IMR-90 (cell line): ENCODE measurements around the gene GPR21. TPM values are rescaled to one million over a fixed set of nuclear protein-coding genes. Genes with fewer than 3 reads are reported as not detected.

Source experiments
- ATAC-seq: fragments of 200-7000 bp; cut with Tn5 transposase; 2 replicates; pipeline ENCODE4 v1.9.1; 2020; ENCODE audit warnings: low read depth, mild to moderate bottlenecking, moderate library complexity
- BruUV-seq: library from RNA; stranded (reverse); fragments of 400-500 nt; replicated peaks from 2 replicates; lab custom pipeline; 2021; lab: Mats Ljungman, UMichigan
- CTCF ChIA-PET: fragments of 300-600 bp; formaldehyde crosslinking; extraction: SDS; loops from one replicate; lab custom pipeline; 2021; ENCODE audit warnings: antibody characterized with exemption; lab: Yijun Ruan, JAX
- POLR2A ChIA-PET: fragments of 300-600 bp; sonication (Branson Sonifier 250); formaldehyde crosslinking; loops from one replicate; lab custom pipeline; 2022; ENCODE audit warnings: antibody characterized with exemption; ENCODE audit not compliant: unreplicated experiment; lab: Charles Lee
- DNase-seq: peaks from one replicate; pipeline ENCODE4 v3.0.0; 2013
- H2AFZ ChIP-seq: replicated peaks from 2 replicates; pipeline ENCODE3; 2013; ENCODE audit warnings: low read length, mild to moderate bottlenecking; ENCODE audit not compliant: poor library complexity
- H2AK5ac ChIP-seq: 2 replicates; pipeline ENCODE4 v1.6.1; 2013; ENCODE audit warnings: low read depth, low read length, inconsistent platforms
- H2AK9ac ChIP-seq: replicated peaks from 2 replicates; pipeline ENCODE3; 2013; ENCODE audit warnings: mild to moderate bottlenecking, low read depth, low read length, moderate library complexity; ENCODE audit not compliant: poor library complexity
- H2BK120ac ChIP-seq: 2 replicates; pipeline ENCODE4 v1.6.1; 2013; ENCODE audit warnings: low read depth, low read length, inconsistent platforms
- H2BK15ac ChIP-seq: 3 replicates; pipeline ENCODE4 v1.6.1; 2013; ENCODE audit warnings: low read depth, low read length, inconsistent platforms
- H2BK20ac ChIP-seq: 2 replicates; pipeline ENCODE4 v1.6.1; 2013; ENCODE audit warnings: low read depth, mild to moderate bottlenecking, inconsistent platforms, low read length, moderate library complexity
- H2BK5ac ChIP-seq: 2 replicates; pipeline ENCODE4 v1.6.1; 2013; ENCODE audit warnings: mild to moderate bottlenecking, low read depth, low read length, inconsistent platforms; ENCODE audit not compliant: poor library complexity, severe bottlenecking
- H3K14ac ChIP-seq: replicated peaks from 2 replicates; pipeline ENCODE4 v1.6.1; 2013; ENCODE audit warnings: low read depth, low read length, inconsistent platforms
- H3K18ac ChIP-seq: 2 replicates; pipeline ENCODE4 v1.6.1; 2013; ENCODE audit warnings: low read depth, low read length, control low read depth
- H3K23ac ChIP-seq: 2 replicates; pipeline ENCODE4 v1.6.1; 2013; ENCODE audit warnings: low read depth, low read length, inconsistent platforms
- H3K27ac ChIP-seq: 2 replicates; pipeline ENCODE4 v1.5.1; 2013; ENCODE audit warnings: mild to moderate bottlenecking, control low read depth, low read length; ENCODE audit not compliant: insufficient read depth
- H3K27me3 ChIP-seq: 2 replicates; pipeline ENCODE4 v1.6.1; 2013; ENCODE audit warnings: low read length; ENCODE audit not compliant: control insufficient read depth, insufficient read depth
- H3K36me3 ChIP-seq: 2 replicates; pipeline ENCODE4 v1.6.1; 2013; ENCODE audit warnings: low read length, mixed read lengths; ENCODE audit not compliant: control insufficient read depth, insufficient read depth
- H3K4ac ChIP-seq: 2 replicates; pipeline ENCODE4 v1.6.1; 2013; ENCODE audit warnings: low read depth, low read length, inconsistent platforms
- H3K4me1 ChIP-seq: 2 replicates; pipeline ENCODE4 v1.6.1; 2013; ENCODE audit warnings: low read length, mixed read lengths; ENCODE audit not compliant: control insufficient read depth, insufficient read depth
- H3K4me2 ChIP-seq: 2 replicates; pipeline ENCODE4 v1.6.1; 2013; ENCODE audit warnings: low read depth, mild to moderate bottlenecking, control low read depth, low read length, moderate library complexity
- H3K4me3 ChIP-seq: 2 replicates; pipeline ENCODE4 v1.5.1; 2013; ENCODE audit warnings: low read depth, mild to moderate bottlenecking, control low read depth, low read length, moderate library complexity; ENCODE audit not compliant: insufficient read depth
- H3K56ac ChIP-seq: 2 replicates; pipeline ENCODE4 v1.6.1; 2013; ENCODE audit warnings: low read length, inconsistent platforms; ENCODE audit not compliant: insufficient read depth; ENCODE audit errors: extremely low read depth
- H3K79me1 ChIP-seq, 2 experiments: 2 replicates each; pipeline ENCODE4 v1.6.1; 2013; ENCODE audit warnings: low read length in 2 of 2, inconsistent platforms in 1 of 2, low read depth in 1 of 2
- H3K9ac ChIP-seq: 2 replicates; pipeline ENCODE4 v1.6.1; 2013; ENCODE audit warnings: low read depth, low read length, control low read depth
- H3K9me1 ChIP-seq: 2 replicates; pipeline ENCODE4 v1.6.1; 2013; ENCODE audit warnings: low read length, inconsistent platforms; ENCODE audit not compliant: insufficient read depth
- H3K9me3 ChIP-seq: 2 replicates; pipeline ENCODE4 v1.6.1; 2013; ENCODE audit warnings: low read length; ENCODE audit not compliant: control insufficient read depth, insufficient read depth
- H4K20me1 ChIP-seq: 2 replicates; pipeline ENCODE4 v1.6.1; 2013; ENCODE audit warnings: low read length, inconsistent platforms; ENCODE audit not compliant: insufficient read depth
- H4K5ac ChIP-seq: 2 replicates; pipeline ENCODE4 v1.6.1; 2013; ENCODE audit warnings: mild to moderate bottlenecking, low read depth, low read length, control low read depth
- H4K8ac ChIP-seq, 2 experiments: 2 replicates each; pipeline ENCODE4 v1.6.1; 2013; ENCODE audit warnings: low read depth in 2 of 2, low read length in 2 of 2, control low read depth in 1 of 2, inconsistent platforms in 1 of 2
- H4K91ac ChIP-seq: 2 replicates; pipeline ENCODE4 v1.6.1; 2013; ENCODE audit warnings: low read depth, low read length, inconsistent platforms; ENCODE audit not compliant: insufficient read depth
- BHLHE40 ChIP-seq: fragments of 150-350 bp; IDR thresholded peaks from 2 replicates; pipeline ENCODE4 v1.6.1; 2016; ENCODE audit warnings: mild to moderate bottlenecking, low read depth, low read length
- CEBPB ChIP-seq: IDR thresholded peaks from 2 replicates; pipeline ENCODE4 v1.6.1; 2012; ENCODE audit warnings: low read depth, low read length, improper control_type of control experiment
- CHD1 ChIP-seq: IDR thresholded peaks from 2 replicates; pipeline ENCODE4 v1.6.1; 2012; ENCODE audit warnings: low read depth, low read length, improper control_type of control experiment
- ELK1 ChIP-seq: fragments of 150-350 bp; IDR thresholded peaks from 2 replicates; pipeline ENCODE4 v1.6.1; 2016; ENCODE audit warnings: low read depth, mild to moderate bottlenecking, low read length, moderate library complexity, borderline replicate concordance
- FOS ChIP-seq: fragments of 150-350 bp; IDR thresholded peaks from 2 replicates; pipeline ENCODE4 v1.6.1; 2016; ENCODE audit warnings: low read depth, low read length
- MAFK ChIP-seq: IDR thresholded peaks from 2 replicates; pipeline ENCODE4 v1.6.1; 2012; ENCODE audit warnings: low read depth, low read length, improper control_type of control experiment
- MAZ ChIP-seq: IDR thresholded peaks from 2 replicates; pipeline ENCODE4 v1.6.1; 2012; ENCODE audit warnings: low read depth, mild to moderate bottlenecking, low read length, improper control_type of control experiment, moderate library complexity, borderline replicate concordance
- MXI1 ChIP-seq: IDR thresholded peaks from 2 replicates; pipeline ENCODE4 v1.6.1; 2012; ENCODE audit warnings: low read depth, mild to moderate bottlenecking, low read length, moderate library complexity, borderline replicate concordance
- NFE2L2 ChIP-seq: fragments of 150-350 bp; IDR thresholded peaks from 2 replicates; pipeline ENCODE4 v1.6.1; 2016; ENCODE audit warnings: low read depth, mild to moderate bottlenecking, low read length
- POLR2A ChIP-seq: IDR thresholded peaks from 2 replicates; pipeline ENCODE4 v1.6.1; 2012; ENCODE audit warnings: mild to moderate bottlenecking, low read depth, low read length
- RAD21 ChIP-seq: IDR thresholded peaks from 2 replicates; pipeline ENCODE4 v1.6.1; 2012; ENCODE audit warnings: low read length, improper control_type of control experiment
- RCOR1 ChIP-seq: IDR thresholded peaks from 2 replicates; pipeline ENCODE4 v1.6.1; 2012; ENCODE audit warnings: mild to moderate bottlenecking, low read length, improper control_type of control experiment; ENCODE audit not compliant: insufficient replicate concordance
- RFX5 ChIP-seq: IDR thresholded peaks from 2 replicates; pipeline ENCODE4 v1.8.0; 2012; ENCODE audit warnings: low read depth, mild to moderate bottlenecking, low read length, moderate library complexity
- SMC3 ChIP-seq: fragments of 150-350 bp; IDR thresholded peaks from 2 replicates; pipeline ENCODE4 v1.6.1; 2016; ENCODE audit warnings: low read depth, mild to moderate bottlenecking, antibody characterized with exemption, low read length, moderate library complexity
- USF2 ChIP-seq: fragments of 150-350 bp; IDR thresholded peaks from 2 replicates; pipeline ENCODE4 v1.6.1; 2017; ENCODE audit warnings: mild to moderate bottlenecking, antibody characterized with exemption, low read length, low read depth
- WGBS, 2 experiments: methylation state at CpG; one replicate each; pipeline versions ENCODE4 v1.1.5 to v1.1.7; 2013; ENCODE audit warnings: missing lambda C conversion rate in 2 of 2; ENCODE audit not compliant: insufficient read length in 1 of 2; ENCODE audit errors: extremely low coverage in 2 of 2; 5-methylcytosine and 5-hydroxymethylcytosine counted together
- dilution Hi-C: fragments of 300-500 bp; cut with HindIII; formaldehyde crosslinking; loops from one replicate; pipeline ENCODE4 v1.14.3; 2018; ENCODE audit warnings: low sequenced_read_pairs; ENCODE audit not compliant: unreplicated experiment
- in situ Hi-C: fragments of 300-500 bp; cut with MboI; formaldehyde crosslinking; loops from 3 replicates; pipeline ENCODE4 v1.14.3; 2019; ENCODE audit warnings: low sequenced_read_pairs, inconsistent platforms, mixed read lengths
- intact Hi-C: fragments of 100-400 bp; cut with micrococcal nuclease; formaldehyde crosslinking; loops from 2 replicates; pipeline ENCODE4 v1.10.0; 2022
- polyA plus RNA-seq, 3 experiments: library from polyadenylated mRNA; depleted of rRNA; stranded (reverse); fragments of >200 nt; gene quantifications; 2 replicates each; pipeline ENCODE4 v1.2.3, GENCODE V29; 2012; ENCODE audit warnings: low replicate concordance in 1 of 3
- total RNA-seq: library from RNA; depleted of rRNA; stranded (reverse); fragments of >200 nt; gene quantifications from 2 replicates; pipeline ENCODE4 v1.2.3, GENCODE V29; 2012
- TF ChIP-seq, protein P1 (sequence below): conservative IDR thresholded peaks from 2 replicates; pipeline ENCODE4 v1.5.1; 2012; ENCODE audit warnings: mild to moderate bottlenecking, low read depth, low read length, improper control_type of control experiment

GPR21 gene
- total and polyA plus RNA-seq, 2 of the 4 experiments (the other 2 are of a cell fraction) = 0.90 TPM; not detected in 1

DNA sequence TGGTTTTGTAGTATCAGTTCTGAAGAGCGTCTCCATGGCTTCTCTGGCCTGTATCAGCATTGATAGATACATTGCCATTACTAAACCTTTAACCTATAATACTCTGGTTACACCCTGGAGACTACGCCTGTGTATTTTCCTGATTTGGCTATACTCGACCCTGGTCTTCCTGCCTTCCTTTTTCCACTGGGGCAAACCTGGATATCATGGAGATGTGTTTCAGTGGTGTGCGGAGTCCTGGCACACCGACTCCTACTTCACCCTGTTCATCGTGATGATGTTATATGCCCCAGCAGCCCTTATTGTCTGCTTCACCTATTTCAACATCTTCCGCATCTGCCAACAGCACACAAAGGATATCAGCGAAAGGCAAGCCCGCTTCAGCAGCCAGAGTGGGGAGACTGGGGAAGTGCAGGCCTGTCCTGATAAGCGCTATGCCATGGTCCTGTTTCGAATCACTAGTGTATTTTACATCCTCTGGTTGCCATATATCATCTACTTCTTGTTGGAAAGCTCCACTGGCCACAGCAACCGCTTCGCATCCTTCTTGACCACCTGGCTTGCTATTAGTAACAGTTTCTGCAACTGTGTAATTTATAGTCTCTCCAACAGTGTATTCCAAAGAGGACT lies 1.5 kb downstream of the GPR21 start:
- DNase-seq (no peak), ATAC-seq (no peak)
- Histone ChIP-seq H3K9me3 (no peaks in the 10 kb centered on the region), H4K8ac (no peak overlapping the region; a peak in 1 of 4 replicates), H3K56ac (no peak overlapping the region), H4K91ac (0 out of 2 replicates have a peak overlapping the region, but pooled peaks have one; percentile 4), H3K4me3 (no peak overlapping the region), H2AK5ac (no peak overlapping the region), H4K20me1 (no peaks in the 10 kb centered on the region), H3K4me2 (no peak overlapping the region), H3K4ac (0 out of 2 replicates have a peak overlapping the region, but pooled peaks have one; percentile 27), H3K9ac (no peak overlapping the region), H3K18ac (no peak overlapping the region), H3K27ac (no peak overlapping the region), H2BK15ac (no peak overlapping the region), H2BK20ac (no peak overlapping the region), H3K23ac (no peak overlapping the region), H2AK9ac (no peak overlapping the region), H3K27me3 (no peaks in the 10 kb centered on the region), H3K36me3 (peaks cover 10% of the 10 kb centered on the region), H2BK5ac (no peak overlapping the region), H2AFZ (no peak overlapping the region), H2BK120ac (peak overlapping the region; percentile 11; the same call in 1 of the 2 replicates), H3K14ac (no peak overlapping the region), H3K9me1 (peaks cover 9% of the 10 kb centered on the region; the same call in 1 of the 2 replicates), H4K5ac (no peak overlapping the region), H3K4me1 (peaks cover 10% of the 10 kb centered on the region), H3K79me1 (peaks cover 13 to 15% of the 10 kb centered on the region in 2 experiments)
- ChIA-PET POLR2A (no interaction called here), CTCF (no interaction called here)
- WGBS, 2 experiments = 92% methylated on average over 2 of the region's 13 CpGs; no CpG with 5 or more reads in 1 of the 2 experiments
- in situ Hi-C loops = no loop called here
- dilution Hi-C loops = no loop called here
- intact Hi-C loops = no loop called here
- TF ChIP-seq MAZ (no peak), SMC3 (no peak), BHLHE40 (no peak), NFE2L2 (no peak), RAD21 (no peak), MAFK (no peak), CHD1 (no peak), USF2 (no peak), RCOR1 (no peak), CEBPB (no peak), POLR2A (no peak), MXI1 (no peak), RFX5 (no peak), ELK1 (no peak), FOS (no peak)
- TF ChIP-seq, protein P1, sequence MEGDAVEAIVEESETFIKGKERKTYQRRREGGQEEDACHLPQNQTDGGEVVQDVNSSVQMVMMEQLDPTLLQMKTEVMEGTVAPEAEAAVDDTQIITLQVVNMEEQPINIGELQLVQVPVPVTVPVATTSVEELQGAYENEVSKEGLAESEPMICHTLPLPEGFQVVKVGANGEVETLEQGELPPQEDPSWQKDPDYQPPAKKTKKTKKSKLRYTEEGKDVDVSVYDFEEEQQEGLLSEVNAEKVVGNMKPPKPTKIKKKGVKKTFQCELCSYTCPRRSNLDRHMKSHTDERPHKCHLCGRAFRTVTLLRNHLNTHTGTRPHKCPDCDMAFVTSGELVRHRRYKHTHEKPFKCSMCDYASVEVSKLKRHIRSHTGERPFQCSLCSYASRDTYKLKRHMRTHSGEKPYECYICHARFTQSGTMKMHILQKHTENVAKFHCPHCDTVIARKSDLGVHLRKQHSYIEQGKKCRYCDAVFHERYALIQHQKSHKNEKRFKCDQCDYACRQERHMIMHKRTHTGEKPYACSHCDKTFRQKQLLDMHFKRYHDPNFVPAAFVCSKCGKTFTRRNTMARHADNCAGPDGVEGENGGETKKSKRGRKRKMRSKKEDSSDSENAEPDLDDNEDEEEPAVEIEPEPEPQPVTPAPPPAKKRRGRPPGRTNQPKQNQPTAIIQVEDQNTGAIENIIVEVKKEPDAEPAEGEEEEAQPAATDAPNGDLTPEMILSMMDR = no peak
- no TSS peak for BruUV-seq
